Motor neuron (in vitro differentiated cells): ENCODE results near the gene IGLL5. TPM values are rescaled to one million over a fixed set of nuclear protein-coding genes. Genes with fewer than 3 reads are reported as not detected.

Experiments
- ATAC-seq, 8 experiments: fragments of 200-7000 bp; cut with Tn5 transposase; replicated peaks in 6 of 8; 2 replicates each; pipeline ENCODE4 v1.8.0; 2021; ENCODE audit warnings: mild to moderate bottlenecking in 8 of 8, moderate library complexity in 8 of 8
- H3K27ac ChIP-seq, 2 donors: fragments of 250-450 bp; sonication (Bioruptor Pico); 2 replicates each; pipeline ENCODE4 v1.9.0; 2021; ENCODE audit warnings: antibody characterized with exemption in 2 of 2, mild to moderate bottlenecking in 2 of 2, moderate library complexity in 1 of 2
- H3K4me1 ChIP-seq, 2 donors: fragments of 250-450 bp; sonication (Bioruptor Pico); replicated peaks in 1 of 2; 2 replicates each; pipeline ENCODE4 v1.6.1; 2021; ENCODE audit warnings: antibody characterized with exemption in 2 of 2, mild to moderate bottlenecking in 2 of 2, moderate library complexity in 1 of 2
- H3K4me3 ChIP-seq, 5 donors: fragments of 250-450 bp; sonication (Bioruptor Pico); 2 replicates each; pipeline ENCODE4 v1.9.0; 2021; ENCODE audit warnings: antibody characterized with exemption in 5 of 5, mild to moderate bottlenecking in 5 of 5, moderate library complexity in 4 of 5
- WGBS, 10 experiments: fragments of 450-650 bp; shearing (Covaris generic); methylation state at CpG; one replicate each; pipeline ENCODE4 v1.0.0; 2022; 5-methylcytosine and 5-hydroxymethylcytosine counted together
- in situ Hi-C, 9 experiments: fragments of 400-800 bp; cut with MboI; loops; one replicate each; pipeline ENCODE4 v1.15.0; 2021; ENCODE audit warnings: low sequenced_read_pairs in 9 of 9, low pct_unique_long_range_greater_than_20kb in 2 of 9; ENCODE audit not compliant: unreplicated experiment in 9 of 9
- total RNA-seq, 8 experiments: library from RNA; unstranded; fragments of 300-600 nt; gene quantifications; 2 replicates each; pipeline versions ENCODE4 v1.2.3 to v1.2.4, GENCODE V29; 2022

IGLL5 gene
- total RNA-seq, 8 experiments from 2014 or later, result 0.13 to 0.62 (median 0.25) TPM; not detected in 5

- in situ Hi-C loops, result no loop called here
- Histone ChIP-seq H3K27ac (peak overlapping the region; percentile 20 to 37), H3K4me3 (no peak overlapping the region), H3K4me1 (no peaks in the 10 kb centered on the region)
- no peak for ATAC-seq
- WGBS, 10 experiments, result 67 to 93% (median 87%) methylated on average over 1 to 13 of the region's 15 CpGs
Observed at GRCh38 chr22:22936180-22936914, 48.7 kb downstream of the IGLL5 start.

- Histone ChIP-seq H3K4me3 (no peak overlapping the region), H3K4me1 (no peaks in the 10 kb centered on the region), H3K27ac (peak overlapping the region in 1 of 2 donors; percentile 53)
- 0 to 74% (median 59%) methylated on average over 1 to 6 of the region's 6 CpGs for WGBS, 10 experiments
- in situ Hi-C loops, result no loop called here
- ATAC-seq, result no peak
Observed at GRCh38 chr22:22936915-22937656, 49.5 kb downstream of the IGLL5 start.

- Histone ChIP-seq H3K4me1 (no peaks in the 10 kb centered on the region), H3K4me3 (no peak overlapping the region), H3K27ac (no peak overlapping the region)
- in situ Hi-C loops, result no loop called here
- no peak for ATAC-seq
- 38 to 100% (median 63%) methylated on average over 1 to 3 of the region's 3 CpGs; no CpG with 5 or more reads in 4 of the 10 experiments for WGBS, 10 experiments
Observed at GRCh38 chr22:22937894-22938480, 50.4 kb downstream of the IGLL5 start.

GRCh38 chr22:22938672-22939587, 51.3 kb downstream of the IGLL5 start:
- WGBS, 10 experiments, result 0 to 80% (median 34%) methylated on average over 1 to 4 of the region's 8 CpGs; no CpG with 5 or more reads in 4 of the 10 experiments
- Histone ChIP-seq H3K4me1 (no peaks in the 10 kb centered on the region), H3K27ac (peak overlapping the region; percentile 53), H3K4me3 (no peak overlapping the region)
- in situ Hi-C loops, result no loop called here
- ATAC-seq, result no peak

GRCh38 chr22:22939588-22940368, 52.2 kb downstream of the IGLL5 start:
- H3K27ac ChIP-seq, result no peak overlapping the region
- 0 to 100% (median 47%) methylated on average over 1 to 9 of the region's 11 CpGs; no CpG with 5 or more reads in 1 of the 10 experiments for WGBS, 10 experiments
- no peaks in the 10 kb centered on the region for H3K4me1 ChIP-seq
- in situ Hi-C loops, result no loop called here
- no peak for ATAC-seq
- H3K4me3 ChIP-seq, result no peak overlapping the region

- in situ Hi-C loops, result no loop called here
- H3K27ac ChIP-seq, result peak overlapping the region in 1 of 2 donors; percentile 65
- no peak overlapping the region for H3K4me3 ChIP-seq
- WGBS, 10 experiments, result 54 to 100% (median 85%) methylated on average over 1 to 5 of the region's 6 CpGs; no CpG with 5 or more reads in 4 of the 10 experiments
- H3K4me1 ChIP-seq, result no peaks in the 10 kb centered on the region
- no peak for ATAC-seq
Observed at GRCh38 chr22:22940961-22941605, 53.5 kb downstream of the IGLL5 start.

- peak in 3 of 8 experiments; percentile 14 to 45 (median 32) for ATAC-seq
- 100% methylated on average over 1 of the region's 6 CpGs; no CpG with 5 or more reads in 9 of the 10 experiments for WGBS, 10 experiments
- in situ Hi-C loops, result no loop called here
Observed at GRCh38 chr22:22941831-22942510, 54.4 kb downstream of the IGLL5 start.

GRCh38 chr22:22942511-22943329, 55.1 kb downstream of the IGLL5 start:
- in situ Hi-C loops, result no loop called here
- Histone ChIP-seq H3K4me3 (no peak overlapping the region), H3K27ac (peak overlapping the region; percentile 39 to 56), H3K4me1 (no peaks in the 10 kb centered on the region)
- ATAC-seq, result peak; percentile 53 to 99 (median 68)
- WGBS, 10 experiments, result 30 to 80% (median 42%) methylated on average over 2 to 7 of the region's 12 CpGs; no CpG with 5 or more reads in 7 of the 10 experiments

More at GRCh38 chr22:22941831-22942510, 54.4 kb downstream of the IGLL5 start:
- Histone ChIP-seq H3K4me1 (no peaks in the 10 kb centered on the region), H3K27ac (peak overlapping the region in 1 of 2 donors; percentile 65), H3K4me3 (no peak overlapping the region)

- no peaks in the 10 kb centered on the region for H3K4me1 ChIP-seq
- in situ Hi-C loops, result no loop called here
- peak overlapping the region; percentile 39 to 56 for H3K27ac ChIP-seq
- no peak overlapping the region for H3K4me3 ChIP-seq
- no peak for ATAC-seq
- 40 to 73% (median 60%) methylated on average over 1 to 9 of the region's 14 CpGs; no CpG with 5 or more reads in 5 of the 10 experiments for WGBS, 10 experiments
Observed at GRCh38 chr22:22943521-22944267, 56.1 kb downstream of the IGLL5 start.
